Hepatocyte (in vitro differentiated cells): Measurements from ENCODE around the gene ITM2C. TPM values are rescaled to one million over a fixed set of nuclear protein-coding genes. Genes with fewer than 3 reads are reported as not detected.

ENCODE experiments used
- DNase-seq: peaks from one replicate; pipeline ENCODE4 v3.0.0-alpha.2; 2016; ENCODE audit warnings: low spot score
- H2AFZ ChIP-seq: fragments of 200-600 bp; sonication (generic); 2 replicates; pipeline ENCODE4 v1.6.0; 2016; ENCODE audit warnings: antibody characterized with exemption, mild to moderate bottlenecking
- H3K27ac ChIP-seq: fragments of 200-600 bp; sonication (generic); 2 replicates; pipeline ENCODE4 v1.5.1; 2016; ENCODE audit warnings: mild to moderate bottlenecking
- H3K27me3 ChIP-seq: fragments of 200-600 bp; sonication (generic); 2 replicates; pipeline ENCODE4 v1.6.1; 2016
- H3K36me3 ChIP-seq: fragments of 200-600 bp; sonication (generic); replicated peaks from 2 replicates; pipeline ENCODE4 v1.5.1; 2016; ENCODE audit warnings: low read depth; ENCODE audit not compliant: insufficient read depth
- H3K4me1 ChIP-seq: fragments of 200-600 bp; sonication (generic); 2 replicates; pipeline ENCODE4 v1.5.1; 2016; ENCODE audit warnings: mild to moderate bottlenecking, moderate library complexity; ENCODE audit not compliant: insufficient read depth
- H3K4me2 ChIP-seq: fragments of 200-600 bp; sonication (generic); 2 replicates; pipeline ENCODE4 v1.6.0; 2016
- H3K4me3 ChIP-seq: fragments of 200-600 bp; sonication (generic); 2 replicates; pipeline ENCODE4 v1.5.1; 2016; ENCODE audit warnings: mild to moderate bottlenecking
- H3K79me2 ChIP-seq: fragments of 200-600 bp; sonication (generic); 2 replicates; pipeline ENCODE4 v1.6.0; 2017; ENCODE audit warnings: mild to moderate bottlenecking
- H3K9me2 ChIP-seq: fragments of 200-600 bp; sonication (generic); replicated peaks from 2 replicates; pipeline ENCODE4 v1.6.0; 2017; ENCODE audit warnings: mild to moderate bottlenecking; ENCODE audit not compliant: insufficient read depth
- H3K9me3 ChIP-seq: fragments of 200-600 bp; sonication (generic); 2 replicates; pipeline ENCODE4 v1.5.1; 2016; ENCODE audit warnings: low read depth, mild to moderate bottlenecking
- H4K20me1 ChIP-seq: fragments of 200-600 bp; sonication (generic); 2 replicates; pipeline ENCODE4 v1.6.0; 2016; ENCODE audit warnings: mild to moderate bottlenecking; ENCODE audit not compliant: insufficient read depth, poor library complexity, severe bottlenecking
- CTCF ChIP-seq: fragments of 200-600 bp; sonication (generic); IDR thresholded peaks from 2 replicates; pipeline ENCODE4 v1.5.1; 2016; ENCODE audit warnings: antibody characterized with exemption, mild to moderate bottlenecking; ENCODE audit not compliant: poor library complexity
- EZH2 ChIP-seq: fragments of 200-600 bp; sonication (generic); IDR thresholded peaks from 2 replicates; pipeline ENCODE4 v1.6.1; 2016; ENCODE audit warnings: antibody characterized with exemption, mild to moderate bottlenecking, borderline replicate concordance
- EZH2phosphoT487 ChIP-seq: fragments of 200-600 bp; sonication (generic); IDR thresholded peaks from one replicate; pipeline ENCODE4 v1.6.1; 2018; ENCODE audit warnings: antibody characterized with exemption, mild to moderate bottlenecking, low read depth, moderate library complexity; ENCODE audit not compliant: unreplicated experiment, severe bottlenecking
- WGBS: methylation state at CpG from one replicate; pipeline ENCODE4 v1.1.6; 2016; ENCODE audit warnings: low lambda C conversion rate; ENCODE audit errors: missing lambda C conversion rate; 5-methylcytosine and 5-hydroxymethylcytosine counted together
- polyA plus RNA-seq: library from polyadenylated mRNA; unstranded; fragments of >200 nt; fragmentation: Nextera tagmentation; extraction: Ambion mirVana; gene quantifications from 2 replicates; pipeline ENCODE4 v1.2.1, GENCODE V29; 2016
- total RNA-seq: library from RNA; depleted of rRNA; stranded (reverse); fragments of >200 nt; gene quantifications from 2 replicates; pipeline ENCODE4 v1.2.3, GENCODE V29; 2014

ITM2C gene
- total and polyA plus RNA-seq, 2 experiments from 2014 or later, result 485 to 537 TPM

DNA sequence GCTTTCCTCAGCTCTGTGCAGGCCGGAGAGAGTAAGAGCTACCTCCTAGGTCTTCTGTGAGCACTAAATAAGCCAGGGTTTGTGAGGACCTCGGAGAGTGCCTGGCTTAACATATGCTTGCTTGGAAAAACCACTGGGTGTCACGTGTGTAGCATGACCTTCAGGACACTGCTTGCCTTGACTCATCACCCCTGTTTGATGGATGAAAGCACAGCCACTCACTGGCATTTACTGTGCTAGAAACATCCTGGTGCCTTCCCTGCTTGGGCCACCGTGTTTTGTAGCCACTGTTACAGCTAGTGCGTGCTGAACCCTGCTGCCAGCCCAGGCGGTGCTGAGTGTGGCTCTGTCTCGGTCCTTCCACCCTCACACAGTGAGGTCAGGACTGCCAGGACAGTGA lies 34.8 kb upstream of the ITM2C start:
- Histone ChIP-seq H3K4me3 (no peak overlapping the region), H3K9me2 (no peaks in the 10 kb centered on the region), H3K27ac (no peak overlapping the region), H3K9me3 (no peaks in the 10 kb centered on the region), H2AFZ (no peak overlapping the region), H3K4me2 (no peak overlapping the region), H3K4me1 (no peaks in the 10 kb centered on the region), H3K36me3 (no peaks in the 10 kb centered on the region), H3K27me3 (no peaks in the 10 kb centered on the region), H3K79me2 (no peaks in the 10 kb centered on the region), H4K20me1 (no peaks in the 10 kb centered on the region)
- 86% methylated on average over 7 of the region's 7 CpGs for WGBS
- no peak for DNase-seq
- TF ChIP-seq EZH2 (no peak), CTCF (no peak), EZH2phosphoT487 (no peak)

DNA sequence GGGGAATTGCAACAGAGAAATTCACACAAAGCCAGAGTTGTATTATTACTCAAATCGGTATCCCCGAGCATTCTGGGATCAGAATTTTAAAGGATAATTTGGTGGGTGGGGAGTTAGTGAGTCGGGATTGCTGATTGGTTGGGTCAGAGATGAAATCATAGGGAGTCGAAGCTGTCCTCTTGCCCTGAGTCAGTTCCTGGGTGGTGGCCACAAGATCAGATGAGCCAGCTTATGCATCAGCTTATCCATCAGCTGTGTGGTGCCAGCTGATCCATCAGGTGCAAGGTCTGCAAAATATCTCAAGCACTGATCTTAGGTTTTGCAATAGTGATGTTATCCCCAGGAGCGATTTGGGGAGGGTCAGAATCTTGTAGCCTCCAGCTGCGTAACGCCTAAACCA lies 34.3 kb upstream of the ITM2C start:
- no peaks in the 10 kb centered on the region for H3K27me3 ChIP-seq
- H3K27ac ChIP-seq, result no peak overlapping the region
- no peaks in the 10 kb centered on the region for H3K9me3 ChIP-seq
- no peaks in the 10 kb centered on the region for H4K20me1 ChIP-seq
- H3K4me1 ChIP-seq, result no peaks in the 10 kb centered on the region
- no peak overlapping the region for H3K4me3 ChIP-seq
- H3K4me2 ChIP-seq, result no peak overlapping the region
- no peak for DNase-seq
- no peak for TF ChIP-seq CTCF
- TF ChIP-seq EZH2phosphoT487, result no peak
- TF ChIP-seq EZH2, result no peak
- H2AFZ ChIP-seq, result no peak overlapping the region
- H3K36me3 ChIP-seq, result no peaks in the 10 kb centered on the region
- no peaks in the 10 kb centered on the region for H3K9me2 ChIP-seq
- 90% methylated on average over 7 of the region's 7 CpGs for WGBS
- no peaks in the 10 kb centered on the region for H3K79me2 ChIP-seq

DNA sequence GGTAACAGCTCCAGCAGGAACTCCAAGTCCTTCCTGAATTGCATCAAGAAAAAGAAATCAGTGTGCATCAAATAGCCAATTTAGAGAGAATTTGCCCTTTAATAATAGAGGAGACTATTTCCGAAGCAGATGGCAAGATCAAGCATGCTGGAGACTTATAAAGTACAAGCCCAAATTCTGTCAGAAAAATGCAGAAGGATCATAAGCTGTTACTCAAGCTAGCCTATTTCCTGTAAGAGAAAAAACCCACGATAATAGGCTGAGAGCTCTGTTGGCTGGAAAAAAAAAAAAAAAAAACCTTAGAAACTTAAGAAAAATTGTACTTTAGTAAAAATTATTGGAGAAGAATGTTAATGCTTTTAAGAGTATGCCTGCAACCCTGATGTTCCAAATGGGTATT lies 24.4 kb upstream of the ITM2C start:
- no peak overlapping the region for H3K27ac ChIP-seq

More for the DNA sequence above, 24.4 kb upstream of the ITM2C start:
- H3K4me2 ChIP-seq, result no peak overlapping the region
- no peak for TF ChIP-seq CTCF
- no peak for TF ChIP-seq EZH2
- TF ChIP-seq EZH2phosphoT487, result no peak
- no peaks in the 10 kb centered on the region for H3K9me2 ChIP-seq
- 80% methylated on average over 2 of the region's 2 CpGs for WGBS
- no peak overlapping the region for H2AFZ ChIP-seq
- H3K4me1 ChIP-seq, result no peaks in the 10 kb centered on the region
- DNase-seq, result no peak
- no peaks in the 10 kb centered on the region for H4K20me1 ChIP-seq
- H3K27me3 ChIP-seq, result peaks cover 6% of the 10 kb centered on the region
- no peaks in the 10 kb centered on the region for H3K36me3 ChIP-seq
- no peaks in the 10 kb centered on the region for H3K79me2 ChIP-seq
- no peak overlapping the region for H3K4me3 ChIP-seq
- H3K9me3 ChIP-seq, result no peaks in the 10 kb centered on the region
